ENCODE measurements around the gene RNF115. TPM values are rescaled to one million over a fixed set of nuclear protein-coding genes. Genes with fewer than 3 reads are reported as not detected.

RNF115 gene
- total and polyA plus RNA-seq, 2 of the 13 experiments (the other 11 are each of a cell fraction or from before 2014, with no cell fraction given) = 6.0 to 10.1 TPM

DNA sequence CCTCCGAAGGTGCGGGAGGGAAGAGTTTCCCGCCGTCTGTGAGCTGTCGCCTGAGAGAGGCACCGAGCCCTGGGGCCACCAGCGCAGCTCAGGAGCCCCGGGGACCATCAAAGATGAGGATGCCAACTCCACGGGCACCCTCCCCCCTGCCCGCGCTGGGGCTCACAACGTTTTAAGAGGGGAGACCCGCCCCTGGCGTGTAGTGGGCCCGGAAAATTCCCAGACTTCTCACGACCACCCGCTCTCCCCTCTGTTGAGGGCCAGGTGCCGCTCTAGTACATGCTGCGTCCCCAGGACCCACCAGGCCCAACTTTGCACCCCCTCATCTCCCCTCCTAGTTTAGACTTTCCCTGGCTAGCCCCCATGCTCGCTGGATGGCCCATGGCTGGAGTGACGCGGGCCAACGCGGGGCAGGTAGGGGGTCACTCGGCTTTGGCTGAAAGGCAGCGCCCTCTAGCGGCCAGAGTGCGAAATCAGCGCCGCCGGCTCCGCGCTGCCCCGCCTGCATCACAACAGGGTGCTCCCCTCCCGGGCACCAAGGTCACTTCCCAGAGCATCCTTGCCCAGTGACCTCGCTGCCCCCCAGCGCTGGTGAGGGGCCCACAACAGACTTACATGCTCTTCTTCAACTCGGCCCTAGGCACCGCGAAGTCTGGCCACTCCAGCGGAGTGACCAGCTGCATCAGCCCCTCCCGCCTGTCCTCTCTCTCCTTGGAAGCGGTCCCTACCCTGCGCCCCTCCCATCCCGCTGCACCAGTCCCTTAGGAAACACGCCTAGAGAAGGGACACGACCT lies 102.8 kb downstream of the RNF115 start (continued):
- TF ChIP-seq, protein P1, sequence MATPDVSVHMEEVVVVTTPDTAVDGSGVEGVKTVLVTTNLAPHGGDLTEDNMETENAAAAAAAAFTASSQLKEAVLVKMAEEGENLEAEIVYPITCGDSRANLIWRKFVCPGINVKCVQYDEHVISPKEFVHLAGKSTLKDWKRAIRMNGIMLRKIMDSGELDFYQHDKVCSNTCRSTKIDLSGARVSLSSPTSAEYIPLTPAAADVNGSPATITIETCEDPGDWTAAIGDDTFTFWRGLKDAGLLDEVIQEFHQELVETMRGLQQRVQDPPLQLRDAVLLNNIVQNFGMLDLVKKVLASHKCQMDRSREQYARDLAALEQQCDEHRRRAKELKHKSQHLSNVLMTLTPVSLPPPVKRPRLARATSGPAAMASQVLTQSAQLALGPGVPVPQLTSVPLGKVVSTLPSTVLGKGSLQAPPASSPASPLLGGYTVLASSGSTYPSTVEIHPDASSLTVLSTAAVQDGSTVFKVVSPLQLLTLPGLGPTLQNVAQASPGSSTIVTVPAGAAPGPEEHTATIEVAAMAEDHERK (CRISPR knock-in tag; IDR thresholded peaks at IDR 0.05; ENCODE audit: low read depth) = no peak
- TF ChIP-seq ZNF720 (CRISPR knock-in tag; IDR thresholded peaks at IDR 0.05) = no peak
- TF ChIP-seq POLR2A (IDR thresholded peaks at IDR 0.05; ENCODE audit: insufficient read depth in 1 of 2, low read depth in 2 of 2, low read length in 2 of 2) = no peak
- no peak; the same call in 1 of the 2 replicates for TF ChIP-seq ZNF556 (CRISPR knock-in tag; IDR thresholded peaks at IDR 0.05; ENCODE audit: borderline replicate concordance)
- TF ChIP-seq SP140L (CRISPR knock-in tag; IDR thresholded peaks at IDR 0.05; ENCODE audit: borderline replicate concordance) = no peak
- TF ChIP-seq, protein P2, sequence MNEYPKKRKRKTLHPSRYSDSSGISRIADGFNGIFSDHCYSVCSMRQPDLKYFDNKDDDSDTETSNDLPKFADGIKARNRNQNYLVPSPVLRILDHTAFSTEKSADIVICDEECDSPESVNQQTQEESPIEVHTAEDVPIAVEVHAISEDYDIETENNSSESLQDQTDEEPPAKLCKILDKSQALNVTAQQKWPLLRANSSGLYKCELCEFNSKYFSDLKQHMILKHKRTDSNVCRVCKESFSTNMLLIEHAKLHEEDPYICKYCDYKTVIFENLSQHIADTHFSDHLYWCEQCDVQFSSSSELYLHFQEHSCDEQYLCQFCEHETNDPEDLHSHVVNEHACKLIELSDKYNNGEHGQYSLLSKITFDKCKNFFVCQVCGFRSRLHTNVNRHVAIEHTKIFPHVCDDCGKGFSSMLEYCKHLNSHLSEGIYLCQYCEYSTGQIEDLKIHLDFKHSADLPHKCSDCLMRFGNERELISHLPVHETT (CRISPR knock-in tag; conservative IDR thresholded peaks at IDR 0.05) = no peak
- no peak for TF ChIP-seq NR2F2 (IDR thresholded peaks at IDR 0.05; ENCODE audit: borderline replicate concordance, low read depth)
- TF ChIP-seq, protein P3, sequence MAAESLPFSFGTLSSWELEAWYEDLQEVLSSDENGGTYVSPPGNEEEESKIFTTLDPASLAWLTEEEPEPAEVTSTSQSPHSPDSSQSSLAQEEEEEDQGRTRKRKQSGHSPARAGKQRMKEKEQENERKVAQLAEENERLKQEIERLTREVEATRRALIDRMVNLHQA (CRISPR knock-in tag; IDR thresholded peaks at IDR 0.05) = no peak
- no peak for TF ChIP-seq CHD4 (IDR thresholded peaks at IDR 0.05; ENCODE audit: borderline replicate concordance, low read length)
- TF ChIP-seq IRX3 (CRISPR knock-in tag; IDR thresholded peaks at IDR 0.05; ENCODE audit: borderline replicate concordance, low read depth) = no peak
- TF ChIP-seq DNMT1 (CRISPR knock-in tag; IDR thresholded peaks at IDR 0.05) = no peak
- TF ChIP-seq AGO2 (optimal IDR thresholded peaks at IDR 0.05; ENCODE audit: low read depth, low read length) = peak; percentile 44
- TF ChIP-seq, protein P4, sequence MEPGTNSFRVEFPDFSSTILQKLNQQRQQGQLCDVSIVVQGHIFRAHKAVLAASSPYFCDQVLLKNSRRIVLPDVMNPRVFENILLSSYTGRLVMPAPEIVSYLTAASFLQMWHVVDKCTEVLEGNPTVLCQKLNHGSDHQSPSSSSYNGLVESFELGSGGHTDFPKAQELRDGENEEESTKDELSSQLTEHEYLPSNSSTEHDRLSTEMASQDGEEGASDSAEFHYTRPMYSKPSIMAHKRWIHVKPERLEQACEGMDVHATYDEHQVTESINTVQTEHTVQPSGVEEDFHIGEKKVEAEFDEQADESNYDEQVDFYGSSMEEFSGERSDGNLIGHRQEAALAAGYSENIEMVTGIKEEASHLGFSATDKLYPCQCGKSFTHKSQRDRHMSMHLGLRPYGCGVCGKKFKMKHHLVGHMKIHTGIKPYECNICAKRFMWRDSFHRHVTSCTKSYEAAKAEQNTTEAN (CRISPR knock-in tag; conservative IDR thresholded peaks at IDR 0.05) = no peak
- no peak for TF ChIP-seq NKX3-1 (CRISPR knock-in tag; IDR thresholded peaks at IDR 0.05)
- TF ChIP-seq, protein P5, sequence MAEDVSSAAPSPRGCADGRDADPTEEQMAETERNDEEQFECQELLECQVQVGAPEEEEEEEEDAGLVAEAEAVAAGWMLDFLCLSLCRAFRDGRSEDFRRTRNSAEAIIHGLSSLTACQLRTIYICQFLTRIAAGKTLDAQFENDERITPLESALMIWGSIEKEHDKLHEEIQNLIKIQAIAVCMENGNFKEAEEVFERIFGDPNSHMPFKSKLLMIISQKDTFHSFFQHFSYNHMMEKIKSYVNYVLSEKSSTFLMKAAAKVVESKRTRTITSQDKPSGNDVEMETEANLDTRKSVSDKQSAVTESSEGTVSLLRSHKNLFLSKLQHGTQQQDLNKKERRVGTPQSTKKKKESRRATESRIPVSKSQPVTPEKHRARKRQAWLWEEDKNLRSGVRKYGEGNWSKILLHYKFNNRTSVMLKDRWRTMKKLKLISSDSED (CRISPR knock-in tag; IDR thresholded peaks at IDR 0.05) = no peak
- 0 out of 2 replicates have a peak, but pooled peaks have one; percentile 18 for TF ChIP-seq ZNF331 (CRISPR knock-in tag; IDR thresholded peaks at IDR 0.05)
- 0 out of 2 replicates have a peak, but pooled peaks have one; percentile 46 for TF ChIP-seq ZNF547 (CRISPR knock-in tag; IDR thresholded peaks at IDR 0.05)
- TF ChIP-seq, protein P6, sequence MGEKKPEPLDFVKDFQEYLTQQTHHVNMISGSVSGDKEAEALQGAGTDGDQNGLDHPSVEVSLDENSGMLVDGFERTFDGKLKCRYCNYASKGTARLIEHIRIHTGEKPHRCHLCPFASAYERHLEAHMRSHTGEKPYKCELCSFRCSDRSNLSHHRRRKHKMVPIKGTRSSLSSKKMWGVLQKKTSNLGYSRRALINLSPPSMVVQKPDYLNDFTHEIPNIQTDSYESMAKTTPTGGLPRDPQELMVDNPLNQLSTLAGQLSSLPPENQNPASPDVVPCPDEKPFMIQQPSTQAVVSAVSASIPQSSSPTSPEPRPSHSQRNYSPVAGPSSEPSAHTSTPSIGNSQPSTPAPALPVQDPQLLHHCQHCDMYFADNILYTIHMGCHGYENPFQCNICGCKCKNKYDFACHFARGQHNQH (CRISPR knock-in tag; IDR thresholded peaks at IDR 0.05) = peak; percentile 26; the same call in 1 of the 2 replicates
- TF ChIP-seq ZNF883 (CRISPR knock-in tag; IDR thresholded peaks at IDR 0.05; ENCODE audit: not compliant biosample characterization) = no peak
- TF ChIP-seq TBX3 (IDR thresholded peaks at IDR 0.05; ENCODE audit: borderline replicate concordance) = no peak
- TF ChIP-seq FOXA3 (CRISPR knock-in tag; IDR thresholded peaks at IDR 0.05) = 0 out of 2 replicates have a peak, but pooled peaks have one; percentile 7
- TF ChIP-seq ZNF441 (CRISPR knock-in tag; IDR thresholded peaks at IDR 0.05; ENCODE audit: borderline replicate concordance) = no peak
- TF ChIP-seq ZNF549 (CRISPR knock-in tag; IDR thresholded peaks at IDR 0.05) = no peak

Data from HepG2 (cell line).